GM13976 (cell line): ENCODE data around the gene ADAMTS5.

Experiments
- DNase-seq: peaks from one replicate; pipeline ENCODE4 v3.0.0; 2012; ENCODE audit warnings: low spot score
- CTCF ChIP-seq: IDR thresholded peaks from 2 replicates; pipeline ENCODE4 v1.5.1; 2012; ENCODE audit warnings: borderline replicate concordance, mild to moderate bottlenecking; ENCODE audit not compliant: insufficient read depth; ENCODE audit errors: extremely low read depth, missing control alignments, control extremely low read depth
- in situ Hi-C: fragments of 300-500 bp; cut with MboI; formaldehyde crosslinking; loops from one replicate; pipeline ENCODE4 v1.12.0; 2022; ENCODE audit warnings: low sequenced_read_pairs, mixed read lengths, inconsistent platforms; ENCODE audit not compliant: unreplicated experiment

The ADAMTS5 gene

GRCh38 chr21:26972192-26972591 lies 5.3 kb upstream of the ADAMTS5 start:
- TF ChIP-seq CTCF: no peak
- in situ Hi-C loops: no loop called here
- no peak for DNase-seq

- in situ Hi-C loops: no loop called here
- no peak for TF ChIP-seq CTCF
- no peak for DNase-seq
These were observed 3.3 kb upstream of the ADAMTS5 start for GRCh38 chr21:26969971-26970725.

GRCh38 chr21:26966649-26967061 lies 233 bp downstream of the ADAMTS5 start:
- in situ Hi-C loops: no loop called here
- TF ChIP-seq CTCF: no peak
- no peak for DNase-seq

GRCh38 chr21:26965907-26966581 lies 844 bp downstream of the ADAMTS5 start:
- TF ChIP-seq CTCF: no peak
- DNase-seq: no peak
- in situ Hi-C loops: no loop called here

- no peak for TF ChIP-seq CTCF
- DNase-seq: no peak
- in situ Hi-C loops: no loop called here
These were observed 1.6 kb downstream of the ADAMTS5 start for GRCh38 chr21:26965040-26965906.

- in situ Hi-C loops: no loop called here
- no peak for DNase-seq
These were observed 2.6 kb downstream of the ADAMTS5 start for GRCh38 chr21:26964170-26964778.

More at GRCh38 chr21:26964170-26964778, 2.6 kb downstream of the ADAMTS5 start:
- no peak for TF ChIP-seq CTCF
